Prostate gland (tissue), 2 donors: Measurements from ENCODE around the gene SLC35A3. TPM values are rescaled to one million over a fixed set of nuclear protein-coding genes. Genes with fewer than 3 reads are reported as not detected.

ENCODE experiments used
- DNase-seq: peaks from one replicate; pipeline ENCODE4 v3.0.0-alpha.2; 2019; ENCODE audit warnings: low spot score
- H3K27ac ChIP-seq, 2 donors: fragments of 200-600 bp; sonication (generic); 2 replicates each; pipeline ENCODE4 v1.5.1; 2017 to 2019
- H3K27me3 ChIP-seq: fragments of 200-600 bp; sonication (generic); replicated peaks from 2 replicates; pipeline ENCODE4 v1.5.1; 2019; ENCODE audit not compliant: insufficient read depth
- H3K36me3 ChIP-seq, 2 donors: fragments of 200-600 bp; sonication (generic); 1 replicate in 1 of 2; 2 replicates in 1 of 2; pipeline versions ENCODE4 v1.5.1 to v1.8.1; 2017 to 2019
- H3K4me1 ChIP-seq: fragments of 200-600 bp; sonication (generic); replicated peaks from 2 replicates; pipeline ENCODE4 v1.5.1; 2019
- H3K4me3 ChIP-seq, 2 donors: fragments of 200-600 bp; sonication (generic); 2 replicates each; pipeline ENCODE4 v1.5.1; 2017 to 2019
- H3K9me3 ChIP-seq: fragments of 200-600 bp; sonication (generic); 2 replicates; pipeline ENCODE4 v1.5.1; 2017
- CTCF ChIP-seq, 4 experiments: fragments of 200-600 bp in 2 of 4; fragments of 450-650 bp in 2 of 4; sonication (generic) in 2 of 4; IDR thresholded peaks; 1 replicate in 3 of 4; 2 replicates in 1 of 4; pipeline ENCODE4 v1.5.1; 2016 to 2019; ENCODE audit warnings: antibody characterized with exemption in 4 of 4, mild to moderate bottlenecking in 2 of 4, moderate library complexity in 2 of 4
- POLR2A ChIP-seq: fragments of 450-650 bp; IDR thresholded peaks from one replicate; pipeline ENCODE4 v1.6.1; 2016; ENCODE audit warnings: antibody characterized with exemption, mild to moderate bottlenecking
- POLR2AphosphoS5 ChIP-seq: sonication (generic); formaldehyde crosslinking; IDR thresholded peaks from one replicate; pipeline ENCODE4 v1.6.1; 2017; ENCODE audit warnings: antibody characterized with exemption
- WGBS: methylation state at CpG from one replicate; pipeline ENCODE4 v1.1.5; 2018; 5-methylcytosine and 5-hydroxymethylcytosine counted together
- intact Hi-C: fragments of 100-400 bp; cut with DNase I; formaldehyde crosslinking; loops from one replicate; pipeline ENCODE4 v1.14.2; 2022
- total RNA-seq, 2 donors: library from RNA; depleted of rRNA; stranded (reverse); fragments of >200 nt; gene quantifications; one replicate each; pipeline ENCODE4 v1.1.0, GENCODE V29; 2016

Gene SLC35A3
- total RNA-seq, 2 donors from 2014 or later: 32.0 to 79.5 TPM

GRCh38 chr1:100028765-100029164 is 59.0 kb downstream of the SLC35A3 start:
- no peaks in the 10 kb centered on the region for H3K27me3 ChIP-seq
- H3K27ac ChIP-seq: no peak overlapping the region
- TF ChIP-seq CTCF (IDR thresholded peaks at IDR 0.05): no peak
- no peak for TF ChIP-seq POLR2AphosphoS5
- no peak for TF ChIP-seq POLR2A
- 93% methylated on average over 2 of the region's 2 CpGs for WGBS
- no peak for DNase-seq
- no peaks in the 10 kb centered on the region for H3K4me1 ChIP-seq
- no peak overlapping the region for H3K4me3 ChIP-seq
- intact Hi-C loops: no loop called here
- H3K9me3 ChIP-seq: no peaks in the 10 kb centered on the region
- H3K36me3 ChIP-seq: no peaks in the 10 kb centered on the region

- H3K36me3 ChIP-seq: no peaks in the 10 kb centered on the region
- H3K4me1 ChIP-seq: no peaks in the 10 kb centered on the region
- no peak for DNase-seq
- intact Hi-C loops: loop anchor here (10.0 kb wide), 2 partner anchors 230 kb away; partner anchors contain the start of gene RTCA
- no peak for TF ChIP-seq POLR2A
- TF ChIP-seq CTCF (IDR thresholded peaks at IDR 0.05): peak in 3 of 4 experiments; percentile 11 to 32 (median 30)
- H3K9me3 ChIP-seq: no peaks in the 10 kb centered on the region
- no peaks in the 10 kb centered on the region for H3K27me3 ChIP-seq
- H3K27ac ChIP-seq: peak overlapping the region in 1 of 2 donors; percentile 99
- H3K4me3 ChIP-seq: no peak overlapping the region
Measured at GRCh38 chr1:100034470-100034869, 64.7 kb downstream of the SLC35A3 start.

- WGBS: 59% methylated on average over 1 of the region's 1 CpG
- no peak for DNase-seq
- TF ChIP-seq POLR2AphosphoS5: peak; percentile 54
- TF ChIP-seq CTCF (IDR thresholded peaks at IDR 0.05): no peak
Measured at GRCh38 chr1:100035214-100035613, 65.4 kb downstream of the SLC35A3 start.

GRCh38 chr1:100036718-100037655 is 67.2 kb downstream of the SLC35A3 start:
- H3K27me3 ChIP-seq: no peaks in the 10 kb centered on the region
- no peaks in the 10 kb centered on the region for H3K4me1 ChIP-seq
- H3K27ac ChIP-seq: peak overlapping the region; percentile 97 to 99
- no peak for DNase-seq
- no peaks in the 10 kb centered on the region for H3K9me3 ChIP-seq
- no peaks in the 10 kb centered on the region for H3K36me3 ChIP-seq
- H3K4me3 ChIP-seq: peak overlapping the region; percentile 94 to 96
- no peak for TF ChIP-seq POLR2A
- TF ChIP-seq CTCF (IDR thresholded peaks at IDR 0.05): no peak
- no peak for TF ChIP-seq POLR2AphosphoS5
- WGBS: 13% methylated on average over 11 of the region's 11 CpGs
- intact Hi-C loops: loop anchor here (5.0 to 10.0 kb wide), 4 partner anchors 95 to 350 kb away; partner anchors contain the start of genes RTCA, SASS6 and TRMT13

More at GRCh38 chr1:100035214-100035613, 65.4 kb downstream of the SLC35A3 start:
- no peaks in the 10 kb centered on the region for H3K27me3 ChIP-seq
- H3K36me3 ChIP-seq: no peaks in the 10 kb centered on the region
- no peaks in the 10 kb centered on the region for H3K4me1 ChIP-seq
- intact Hi-C loops: loop anchor here (5.0 to 10.0 kb wide), 4 partner anchors 97 to 352 kb away; partner anchors contain the start of genes RTCA, SASS6 and TRMT13
- H3K4me3 ChIP-seq: no peak overlapping the region
- no peaks in the 10 kb centered on the region for H3K9me3 ChIP-seq
- peak overlapping the region in 1 of 2 donors; percentile 99 for H3K27ac ChIP-seq

- WGBS: under 1% methylated on average over 8 of the region's 8 CpGs
- TF ChIP-seq POLR2AphosphoS5 (no peak), CTCF (IDR thresholded peaks at IDR 0.05) (no peak), POLR2A (no peak)
- DNase-seq: no peak
- Histone ChIP-seq H3K4me3 (peak overlapping the region; percentile 94 to 96), H3K9me3 (no peaks in the 10 kb centered on the region), H3K27me3 (no peaks in the 10 kb centered on the region), H3K36me3 (no peaks in the 10 kb centered on the region), H3K4me1 (no peaks in the 10 kb centered on the region), H3K27ac (peak overlapping the region; percentile 97 to 99)
- intact Hi-C loops: loop anchor here (5.0 to 10.0 kb wide), 4 partner anchors 95 to 350 kb away; partner anchors contain the start of genes RTCA, SASS6 and TRMT13
Measured at GRCh38 chr1:100037656-100037926, 67.8 kb downstream of the SLC35A3 start.
